Skeletal muscle cell (primary cell): ENCODE data around the gene A4GNT.
"Not testable (repeated sequence)": the region's sequence is repeated elsewhere in the genome, so short reads cannot be mapped to it uniquely, and the experiment has no call there.

Experiments
- DNase-seq: peaks from one replicate; pipeline ENCODE4 v3.0.0-alpha.2; 2010; ENCODE audit warnings: low read depth
- H3K4me3 ChIP-seq: 2 replicates; pipeline ENCODE4 v1.5.1; 2011; ENCODE audit warnings: low read depth, mild to moderate bottlenecking, control low read depth, low read length, moderate library complexity

Gene A4GNT

GRCh38 chr3:138132239-138132638, at the start of gene A4GNT:
A4GNT (minus strand) TSS chr3:138132390; CDS start chr3:138131256, 1,134 bp downstream.
- no peak for DNase-seq

GRCh38 chr3:138180375-138181029, 48.3 kb upstream of the A4GNT start:
- H3K4me3 ChIP-seq = no peak overlapping the region
- peak; percentile 23 for DNase-seq

More at GRCh38 chr3:138132239-138132638, at the start of gene A4GNT:
- no peak within 1 kb of the TSS for H3K4me3 ChIP-seq

- peak within 1 kb of the TSS; percentile 75 for H3K4me3 ChIP-seq
- DNase-seq = peak; percentile 33
These were observed 42.4 kb upstream of the A4GNT start, which contains the start of gene DBR1 for GRCh38 chr3:138174421-138175131. DBR1 (minus strand) TSS chr3:138174921; CDS start chr3:138174795, 126 bp downstream.

- no peak for DNase-seq
- H3K4me3 ChIP-seq = peak overlapping the region; percentile 75
These were observed 41.7 kb upstream of the A4GNT start for GRCh38 chr3:138173769-138174420.

GRCh38 chr3:138172625-138173024, 40.4 kb upstream of the A4GNT start:
- no peak overlapping the region for H3K4me3 ChIP-seq
- no peak for DNase-seq

GRCh38 chr3:138165061-138165460, 32.9 kb upstream of the A4GNT start:
- no peak for DNase-seq
- H3K4me3 ChIP-seq = no peak overlapping the region

GRCh38 chr3:138157743-138158142, 25.6 kb upstream of the A4GNT start:
- DNase-seq = no peak
- no peak overlapping the region for H3K4me3 ChIP-seq

- no peak for DNase-seq
- H3K4me3 ChIP-seq = no peak overlapping the region
These were observed 22.3 kb upstream of the A4GNT start for GRCh38 chr3:138154534-138154933.

GRCh38 chr3:138148503-138148902, 16.3 kb upstream of the A4GNT start:
- no peak overlapping the region for H3K4me3 ChIP-seq
- DNase-seq = no peak

GRCh38 chr3:138142181-138142580, 10.0 kb upstream of the A4GNT start:
- not testable (repeated sequence) for H3K4me3 ChIP-seq, DNase-seq

GRCh38 chr3:138140940-138141339, 8.8 kb upstream of the A4GNT start:
- no peak overlapping the region for H3K4me3 ChIP-seq
- no peak for DNase-seq

- no peak for DNase-seq
- H3K4me3 ChIP-seq = no peak overlapping the region
These were observed 7.5 kb upstream of the A4GNT start for GRCh38 chr3:138139691-138140090.

GRCh38 chr3:138137861-138138260, 5.7 kb upstream of the A4GNT start:
- no peak for DNase-seq
- H3K4me3 ChIP-seq = no peak overlapping the region

- no peak for DNase-seq
- H3K4me3 ChIP-seq = no peak overlapping the region
These were observed 4.0 kb upstream of the A4GNT start for GRCh38 chr3:138136201-138136600.

GRCh38 chr3:138135833-138136194, 3.6 kb upstream of the A4GNT start:
- DNase-seq = no peak
- no peak overlapping the region for H3K4me3 ChIP-seq

GRCh38 chr3:138135146-138135832, 3.1 kb upstream of the A4GNT start:
- no peak overlapping the region for H3K4me3 ChIP-seq
- no peak for DNase-seq

GRCh38 chr3:138127636-138128365, 4.4 kb downstream of the A4GNT start:
- H3K4me3 ChIP-seq = no peak overlapping the region
- no peak for DNase-seq

GRCh38 chr3:138125548-138126221, 6.5 kb downstream of the A4GNT start:
- peak; percentile 59 for DNase-seq
- H3K4me3 ChIP-seq = no peak overlapping the region
